Natural killer cell treated with Interleukin-12 subunit alpha and Interleukin-12 subunit beta and Interleukin-15 and Interleukin-18, amount 100 ng/mL, for 72 hours (primary cell): ENCODE measurements around the gene RAET1G. TPM values are rescaled to one million over a fixed set of nuclear protein-coding genes. Genes with fewer than 3 reads are reported as not detected.
A peak's percentile ranks its signal among the peaks of the same experiment; 100 is the strongest.
"Not testable (repeated sequence)": the region's sequence is repeated elsewhere in the genome, so short reads cannot be mapped to it uniquely, and the experiment has no call there.

Source experiments
- ATAC-seq, 2 donors: fragments of 150-1000 bp; cut with Tn5 transposase in 1 of 2; sonication (Bioruptor Pico), chemical (Tn5 transposase) in 1 of 2; 2 replicates each; pipeline ENCODE4 v1.10.0; 2021
- DNase-seq: peaks from one replicate; pipeline ENCODE4 v3.0.0; 2022; ENCODE audit warnings: low spot score
- H3K27ac Mint-ChIP-seq, 2 donors: 1 replicate in 1 of 2; 2 replicates in 1 of 2; pipeline ENCODE4 v1.8.0; 2022; ENCODE audit warnings: mixed read lengths in 2 of 2, mild to moderate bottlenecking in 1 of 2, moderate library complexity in 1 of 2
- H3K27me3 Mint-ChIP-seq, 2 donors: 1 replicate in 1 of 2; 2 replicates in 1 of 2; pipeline ENCODE4 v1.8.0; 2022; ENCODE audit warnings: mixed read lengths in 2 of 2
- H3K36me3 Mint-ChIP-seq: one replicate; pipeline ENCODE4 v1.8.0; 2022; ENCODE audit warnings: mixed read lengths
- H3K4me1 Mint-ChIP-seq, 2 donors: 1 replicate in 1 of 2; 2 replicates in 1 of 2; pipeline ENCODE4 v1.8.0; 2022; ENCODE audit warnings: low read depth in 2 of 2, mixed read lengths in 2 of 2, mild to moderate bottlenecking in 1 of 2
- H3K4me3 Mint-ChIP-seq: one replicate; pipeline ENCODE4 v1.8.0; 2022; ENCODE audit warnings: mixed read lengths
- H3K9me3 Mint-ChIP-seq: 2 replicates; pipeline ENCODE4 v1.8.0; 2022; ENCODE audit warnings: mixed read lengths
- total RNA-seq, 2 donors: library from RNA; stranded (reverse); gene quantifications; one replicate each; pipeline ENCODE4 v1.2.3, GENCODE V29; 2022

RAET1G gene
- total RNA-seq, 2 donors from 2014 or later = 0.43 TPM; not detected in 1

- Mint-ChIP-seq H3K27me3 (peaks cover 12 to 13% of the 10 kb centered on the region in 2 donors), H3K4me1 (peaks cover 0 to 5% of the 10 kb centered on the region in 2 donors), H3K27ac (no peak within 1 kb of the TSS), H3K9me3 (no peaks in the 10 kb centered on the region), H3K36me3 (no peaks in the 10 kb centered on the region), H3K4me3 (peak within 1 kb of the TSS; percentile 18)
- no peak for DNase-seq
- ATAC-seq = no peak
Measured at GRCh38 chr6:149897855-149898744, 24.8 kb downstream of the RAET1G start, which contains the start of gene RAET1E. TSS of gene RAET1E (minus strand) at chr6:149898113. CDS start at chr6:149890901, 7,212 bp downstream.

- ATAC-seq (no peak), DNase-seq (no peak)
- Mint-ChIP-seq H3K27ac (no peak overlapping the region), H3K4me1 (peaks cover 0 to 5% of the 10 kb centered on the region in 2 donors), H3K36me3 (no peaks in the 10 kb centered on the region), H3K4me3 (peak overlapping the region; percentile 18), H3K27me3 (peaks cover 13 to 18% of the 10 kb centered on the region in 2 donors), H3K9me3 (no peaks in the 10 kb centered on the region)
Measured at GRCh38 chr6:149897015-149897697, 25.8 kb downstream of the RAET1G start.

- H3K27me3 Mint-ChIP-seq = peaks cover 16 to 20% of the 10 kb centered on the region in 2 donors
- ATAC-seq (peak in 1 of 2 donors; percentile 49), DNase-seq (no peak)
- H3K27ac Mint-ChIP-seq = no peak overlapping the region
- no peaks in the 10 kb centered on the region for H3K36me3 Mint-ChIP-seq
- no peak overlapping the region for H3K4me3 Mint-ChIP-seq
- no peaks in the 10 kb centered on the region for H3K9me3 Mint-ChIP-seq
- peaks cover 0 to 5% of the 10 kb centered on the region in 2 donors for H3K4me1 Mint-ChIP-seq
Measured at GRCh38 chr6:149896491-149896890, 26.4 kb downstream of the RAET1G start.

GRCh38 chr6:149895833-149896271 lies 27.1 kb downstream of the RAET1G start:
- peaks cover 0 to 5% of the 10 kb centered on the region in 2 donors for H3K4me1 Mint-ChIP-seq
- no peaks in the 10 kb centered on the region for H3K9me3 Mint-ChIP-seq
- no peaks in the 10 kb centered on the region for H3K36me3 Mint-ChIP-seq
- no peak overlapping the region for H3K4me3 Mint-ChIP-seq
- DNase-seq (no peak), ATAC-seq (peak; percentile 36 to 59)
- H3K27ac Mint-ChIP-seq = no peak overlapping the region
- peaks cover 16 to 25% of the 10 kb centered on the region in 2 donors for H3K27me3 Mint-ChIP-seq

GRCh38 chr6:149895048-149895590 lies 27.8 kb downstream of the RAET1G start:
- ATAC-seq (no peak), DNase-seq (no peak)
- no peak overlapping the region for H3K27ac Mint-ChIP-seq
- no peaks in the 10 kb centered on the region for H3K36me3 Mint-ChIP-seq
- H3K27me3 Mint-ChIP-seq = peaks cover 16 to 25% of the 10 kb centered on the region in 2 donors
- peaks cover 0 to 5% of the 10 kb centered on the region in 2 donors for H3K4me1 Mint-ChIP-seq
- no peaks in the 10 kb centered on the region for H3K9me3 Mint-ChIP-seq
- no peak overlapping the region for H3K4me3 Mint-ChIP-seq

GRCh38 chr6:149891864-149892263 lies 31.1 kb downstream of the RAET1G start:
- not testable (repeated sequence) for H3K36me3 Mint-ChIP-seq, H3K27ac Mint-ChIP-seq, ATAC-seq, H3K4me3 Mint-ChIP-seq, H3K4me1 Mint-ChIP-seq, H3K9me3 Mint-ChIP-seq, DNase-seq
- H3K27me3 Mint-ChIP-seq = peaks cover 28 to 29% of the 10 kb centered on the region in 2 donors

GRCh38 chr6:149891259-149891658 lies 31.7 kb downstream of the RAET1G start:
- DNase-seq = no peak
- Mint-ChIP-seq H3K36me3 (no peaks in the 10 kb centered on the region), H3K4me3 (no peak overlapping the region), H3K27me3 (peaks cover 29 to 30% of the 10 kb centered on the region in 2 donors), H3K27ac (no peak overlapping the region), H3K9me3 (no peaks in the 10 kb centered on the region), H3K4me1 (no peaks in the 10 kb centered on the region)
- ATAC-seq = no peak

GRCh38 chr6:149890629-149891045 lies 32.3 kb downstream of the RAET1G start:
- DNase-seq (no peak), ATAC-seq (peak in 1 of 2 donors; percentile 40)
- Mint-ChIP-seq H3K4me1 (no peaks in the 10 kb centered on the region), H3K36me3 (no peaks in the 10 kb centered on the region), H3K27ac (no peak overlapping the region), H3K4me3 (no peak overlapping the region), H3K9me3 (no peaks in the 10 kb centered on the region), H3K27me3 (peaks cover 29 to 30% of the 10 kb centered on the region in 2 donors)

GRCh38 chr6:149889326-149889725 lies 33.6 kb downstream of the RAET1G start:
- Mint-ChIP-seq H3K36me3 (no peaks in the 10 kb centered on the region), H3K4me3 (no peak overlapping the region), H3K9me3 (no peaks in the 10 kb centered on the region), H3K27me3 (peaks cover 25 to 27% of the 10 kb centered on the region in 2 donors), H3K27ac (no peak overlapping the region), H3K4me1 (no peaks in the 10 kb centered on the region)
- DNase-seq (no peak), ATAC-seq (no peak)

GRCh38 chr6:149888659-149889058 lies 34.3 kb downstream of the RAET1G start:
- peaks cover 22 to 29% of the 10 kb centered on the region in 2 donors for H3K27me3 Mint-ChIP-seq
- ATAC-seq (no peak), DNase-seq (no peak)
- no peaks in the 10 kb centered on the region for H3K36me3 Mint-ChIP-seq
- H3K4me3 Mint-ChIP-seq = no peak overlapping the region
- no peak overlapping the region for H3K27ac Mint-ChIP-seq
- H3K9me3 Mint-ChIP-seq = no peaks in the 10 kb centered on the region
- H3K4me1 Mint-ChIP-seq = no peaks in the 10 kb centered on the region

- Mint-ChIP-seq H3K36me3 (no peaks in the 10 kb centered on the region), H3K4me1 (no peaks in the 10 kb centered on the region), H3K9me3 (no peaks in the 10 kb centered on the region), H3K27me3 (peaks cover 22 to 24% of the 10 kb centered on the region in 2 donors), H3K27ac (no peak overlapping the region), H3K4me3 (no peak overlapping the region)
- ATAC-seq (no peak), DNase-seq (no peak)
Measured at GRCh38 chr6:149888093-149888492, 34.8 kb downstream of the RAET1G start.

- no peak for ATAC-seq
- no peak overlapping the region for H3K4me3 Mint-ChIP-seq
- H3K27ac Mint-ChIP-seq = no peak overlapping the region
Measured at GRCh38 chr6:149887343-149887742, 35.6 kb downstream of the RAET1G start.

GRCh38 chr6:149885888-149886287 lies 37.0 kb downstream of the RAET1G start:
- no peak for ATAC-seq
- Mint-ChIP-seq H3K36me3 (no peaks in the 10 kb centered on the region), H3K27me3 (peaks cover 18 to 22% of the 10 kb centered on the region in 2 donors), H3K9me3 (no peaks in the 10 kb centered on the region), H3K27ac (no peak overlapping the region), H3K4me3 (no peak overlapping the region), H3K4me1 (no peaks in the 10 kb centered on the region)
- no peak for DNase-seq

More at GRCh38 chr6:149887343-149887742, 35.6 kb downstream of the RAET1G start:
- Mint-ChIP-seq H3K36me3 (no peaks in the 10 kb centered on the region), H3K4me1 (no peaks in the 10 kb centered on the region), H3K9me3 (no peaks in the 10 kb centered on the region), H3K27me3 (peaks cover 18 to 22% of the 10 kb centered on the region in 2 donors)
- no peak for DNase-seq
